ENCODE results near the gene ABR. TPM values are rescaled to one million over a fixed set of nuclear protein-coding genes. Genes with fewer than 3 reads are reported as not detected.

ABR gene
- total and polyA plus RNA-seq, 4 experiments from 2014 or later: 7.2 to 157 (median 86.1) TPM

DNA sequence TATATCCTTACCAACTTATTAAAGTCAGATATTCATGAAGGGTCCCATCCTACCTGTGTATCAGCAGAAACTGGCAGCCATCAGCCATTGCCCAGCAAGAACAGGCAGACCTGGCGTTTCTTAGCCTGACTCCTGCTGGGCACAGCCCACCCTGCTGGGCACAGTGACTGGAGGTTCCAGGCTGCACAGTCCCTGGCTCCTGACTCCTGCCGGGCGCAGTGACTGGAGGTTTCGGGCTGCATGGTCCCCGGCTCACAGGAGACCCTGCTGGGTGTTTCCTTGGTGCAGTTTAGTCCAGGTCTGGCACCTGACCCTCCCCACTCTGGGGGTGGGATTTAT is 176.2 kb downstream of the ABR start:
- Mint-ChIP-seq H3K36me3 (peaks cover 32 to 61% of the 10 kb centered on the region in 2 donors), H3K27ac (peak overlapping the region in 1 of 7 donors; percentile 7), H3K27me3 (no peaks in the 10 kb centered on the region), H3K4me1 (peaks cover 4 to 14% (median 7%) of the 10 kb centered on the region in 4 donors), H3K4me3 (no peak overlapping the region), H3K9me3 (peaks cover 0 to 1% (median 0%) of the 10 kb centered on the region in 8 donors)
- POLR2A ChIA-PET (ENCODE audit: partially characterized antibody): no interaction called here
- Histone ChIP-seq H3K36me3 (ENCODE audit: insufficient read depth, low read length) (peaks cover 59% of the 10 kb centered on the region), H3K9me3 (ENCODE audit: control insufficient read depth in 1 of 2, low read length in 2 of 2) (no peaks in the 10 kb centered on the region), H3K4me3 (ENCODE audit: low read length in 2 of 2) (no peak overlapping the region), H3K4me1 (ENCODE audit: insufficient read depth, low read length) (peaks cover 4% of the 10 kb centered on the region), H3K27me3 (ENCODE audit: insufficient read depth, low read length) (no peaks in the 10 kb centered on the region), H3K27ac (ENCODE audit: low read depth, low read length) (no peak overlapping the region)
- intact Hi-C loops (cut with micrococcal nuclease): no loop called here
- DNase-seq: no peak
- CTCF ChIA-PET (ENCODE audit: partially characterized antibody): no interaction called here

DNA sequence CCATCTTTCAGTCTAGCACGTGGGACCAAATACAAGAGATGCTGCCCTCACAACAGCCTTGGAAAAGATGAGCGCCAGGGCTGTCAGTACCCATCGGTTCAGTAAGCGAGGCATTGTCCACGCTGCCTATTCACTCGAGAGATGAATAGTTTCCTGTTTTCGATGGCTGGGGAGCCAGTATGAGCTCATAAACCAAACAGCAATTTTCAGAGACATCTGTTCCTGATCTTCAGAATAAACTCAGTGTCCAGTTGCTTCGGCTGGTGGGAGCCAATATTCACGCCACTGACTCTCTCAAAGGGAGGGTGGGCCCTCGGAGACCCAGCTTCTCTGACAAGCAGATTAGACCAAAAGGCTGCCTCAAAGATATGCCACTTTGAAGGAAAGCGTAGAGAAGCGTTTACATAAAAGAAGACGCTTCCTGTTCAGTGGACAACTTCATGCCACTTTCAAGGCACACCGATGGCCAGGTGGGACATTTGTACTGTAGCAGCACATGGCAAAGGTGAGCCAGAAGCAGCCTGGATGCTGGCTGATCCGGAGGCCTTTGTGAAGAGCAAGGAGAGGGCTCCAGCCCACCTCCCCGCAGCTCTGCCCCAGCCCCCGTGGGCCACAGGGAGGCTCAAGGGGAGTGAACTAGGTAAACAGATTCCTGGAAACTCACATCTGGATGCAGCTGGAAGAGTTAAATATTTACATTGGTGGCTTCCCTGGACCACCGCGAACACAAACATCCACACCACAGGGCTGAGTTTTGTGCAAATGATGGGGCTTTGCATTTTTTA is 176.8 kb downstream of the ABR start:
- DNase-seq: no peak
- ChIA-PET POLR2A (ENCODE audit: partially characterized antibody) (no interaction called here), CTCF (ENCODE audit: partially characterized antibody) (no interaction called here)
- no peaks in the 10 kb centered on the region for H3K9me3 ChIP-seq (ENCODE audit: control insufficient read depth in 1 of 2, low read length in 2 of 2)
- no peak overlapping the region for H3K4me3 Mint-ChIP-seq
- peaks cover 10% of the 10 kb centered on the region for H3K4me1 ChIP-seq (ENCODE audit: insufficient read depth, low read length)
- H3K36me3 Mint-ChIP-seq: peaks cover 32 to 59% of the 10 kb centered on the region in 2 donors
- no peak overlapping the region for H3K27ac ChIP-seq (ENCODE audit: low read depth, low read length)
- H3K4me3 ChIP-seq (ENCODE audit: low read length in 2 of 2): no peak overlapping the region
- peaks cover 9 to 20% (median 13%) of the 10 kb centered on the region in 4 donors for H3K4me1 Mint-ChIP-seq
- intact Hi-C loops (cut with micrococcal nuclease): no loop called here
- H3K9me3 Mint-ChIP-seq: peaks cover 0 to 1% (median 0%) of the 10 kb centered on the region in 8 donors
- no peaks in the 10 kb centered on the region for H3K27me3 Mint-ChIP-seq
- H3K36me3 ChIP-seq (ENCODE audit: insufficient read depth, low read length): peaks cover 59% of the 10 kb centered on the region
- peak overlapping the region in 2 of 7 donors; percentile 36 to 48 for H3K27ac Mint-ChIP-seq
- H3K27me3 ChIP-seq (ENCODE audit: insufficient read depth, low read length): no peaks in the 10 kb centered on the region

DNA sequence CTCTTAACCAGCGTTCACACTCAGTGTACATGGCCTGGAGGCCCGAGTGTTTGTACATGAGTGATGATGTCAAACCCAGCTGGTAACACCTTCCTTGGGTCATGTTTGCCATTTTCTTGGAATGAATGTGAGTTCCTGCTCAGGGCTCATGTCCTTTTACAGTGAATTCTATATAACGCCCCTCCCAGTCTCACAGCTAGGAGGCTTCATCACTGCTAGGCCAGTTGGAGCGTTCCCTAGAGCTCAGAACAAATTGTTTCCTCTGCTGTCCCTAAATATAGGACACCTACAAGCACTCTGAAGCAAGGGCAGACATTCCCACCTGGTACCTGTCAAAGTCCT is 177.4 kb downstream of the ABR start:
- Histone ChIP-seq H3K27me3 (ENCODE audit: insufficient read depth, low read length) (no peaks in the 10 kb centered on the region), H3K4me1 (ENCODE audit: insufficient read depth, low read length) (peaks cover 16% of the 10 kb centered on the region), H3K36me3 (ENCODE audit: insufficient read depth, low read length) (peaks cover 56% of the 10 kb centered on the region), H3K27ac (ENCODE audit: low read depth, low read length) (no peak overlapping the region), H3K4me3 (ENCODE audit: low read length in 2 of 2) (no peak overlapping the region), H3K9me3 (ENCODE audit: control insufficient read depth in 1 of 2, low read length in 2 of 2) (no peaks in the 10 kb centered on the region)
- ChIA-PET CTCF (ENCODE audit: partially characterized antibody) (no interaction called here), POLR2A (ENCODE audit: partially characterized antibody) (no interaction called here)
- Mint-ChIP-seq H3K27ac (peak overlapping the region in 2 of 7 donors; percentile 73 to 80), H3K9me3 (peaks cover 0 to 1% (median 0%) of the 10 kb centered on the region in 8 donors), H3K36me3 (peaks cover 32 to 58% of the 10 kb centered on the region in 2 donors), H3K27me3 (no peaks in the 10 kb centered on the region), H3K4me3 (no peak overlapping the region), H3K4me1 (peaks cover 12 to 25% (median 17%) of the 10 kb centered on the region in 4 donors)
- DNase-seq: no peak
- intact Hi-C loops (cut with micrococcal nuclease): no loop called here

DNA sequence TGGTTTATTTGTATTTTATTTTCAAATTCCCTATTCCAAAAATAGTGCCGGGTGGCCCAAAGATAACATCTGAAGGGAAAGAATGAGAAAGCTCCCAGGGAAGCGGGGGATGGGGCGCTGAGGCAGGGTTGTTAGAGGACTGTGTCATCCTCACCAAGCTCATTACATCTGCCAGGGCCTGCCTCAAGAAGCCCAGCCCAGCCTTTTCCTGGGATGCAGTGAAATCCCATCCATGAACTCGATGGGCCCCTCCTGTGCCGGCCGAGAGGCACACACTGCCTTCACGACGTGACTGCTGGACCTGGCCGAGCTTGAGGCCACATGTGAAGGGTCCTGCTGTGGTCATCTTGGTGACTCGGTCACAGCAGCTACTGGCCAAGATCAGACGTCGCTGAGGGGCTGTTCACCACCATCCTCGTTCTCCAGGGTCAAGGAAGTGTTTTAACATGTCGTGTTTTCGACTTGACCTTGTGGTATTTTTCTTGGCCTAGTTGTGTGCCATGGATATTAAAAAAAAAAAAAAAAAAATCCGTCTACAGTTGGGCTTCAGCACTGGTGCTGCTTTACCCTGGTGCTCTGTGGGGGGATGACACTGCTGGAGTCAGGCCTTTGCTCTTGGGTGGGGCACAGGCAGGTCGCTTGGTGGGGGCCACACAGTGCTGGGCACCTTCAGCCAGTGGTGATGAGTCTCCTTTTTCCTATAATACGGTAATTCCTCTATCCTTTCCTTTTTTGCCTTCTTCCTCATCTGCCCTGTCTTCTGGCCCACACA is 178.0 kb downstream of the ABR start:
- DNase-seq: no peak
- no peaks in the 10 kb centered on the region for H3K27me3 Mint-ChIP-seq
- H3K36me3 Mint-ChIP-seq: peaks cover 32 to 59% of the 10 kb centered on the region in 2 donors
- H3K9me3 Mint-ChIP-seq: peaks cover 0 to 4% (median 0%) of the 10 kb centered on the region in 8 donors
- H3K27ac ChIP-seq (ENCODE audit: low read depth, low read length): no peak overlapping the region
- CTCF ChIA-PET (ENCODE audit: partially characterized antibody): interaction anchor here (0.7 kb wide), 1 partner anchor 21 kb away, joined by 3 read pairs; no protein-coding TSS in a partner anchor
- intact Hi-C loops (cut with micrococcal nuclease): no loop called here
- POLR2A ChIA-PET (ENCODE audit: partially characterized antibody): no interaction called here
- peaks cover 12 to 29% (median 20%) of the 10 kb centered on the region in 4 donors for H3K4me1 Mint-ChIP-seq
- H3K4me1 ChIP-seq (ENCODE audit: insufficient read depth, low read length): peaks cover 18% of the 10 kb centered on the region
- H3K4me3 Mint-ChIP-seq: no peak overlapping the region
- H3K27ac Mint-ChIP-seq: peak overlapping the region in 2 of 7 donors; percentile 73 to 80
- no peaks in the 10 kb centered on the region for H3K27me3 ChIP-seq (ENCODE audit: insufficient read depth, low read length)
- no peaks in the 10 kb centered on the region for H3K9me3 ChIP-seq (ENCODE audit: control insufficient read depth in 1 of 2, low read length in 2 of 2)
- no peak overlapping the region for H3K4me3 ChIP-seq (ENCODE audit: low read length in 2 of 2)
- peaks cover 56% of the 10 kb centered on the region for H3K36me3 ChIP-seq (ENCODE audit: insufficient read depth, low read length)

DNA sequence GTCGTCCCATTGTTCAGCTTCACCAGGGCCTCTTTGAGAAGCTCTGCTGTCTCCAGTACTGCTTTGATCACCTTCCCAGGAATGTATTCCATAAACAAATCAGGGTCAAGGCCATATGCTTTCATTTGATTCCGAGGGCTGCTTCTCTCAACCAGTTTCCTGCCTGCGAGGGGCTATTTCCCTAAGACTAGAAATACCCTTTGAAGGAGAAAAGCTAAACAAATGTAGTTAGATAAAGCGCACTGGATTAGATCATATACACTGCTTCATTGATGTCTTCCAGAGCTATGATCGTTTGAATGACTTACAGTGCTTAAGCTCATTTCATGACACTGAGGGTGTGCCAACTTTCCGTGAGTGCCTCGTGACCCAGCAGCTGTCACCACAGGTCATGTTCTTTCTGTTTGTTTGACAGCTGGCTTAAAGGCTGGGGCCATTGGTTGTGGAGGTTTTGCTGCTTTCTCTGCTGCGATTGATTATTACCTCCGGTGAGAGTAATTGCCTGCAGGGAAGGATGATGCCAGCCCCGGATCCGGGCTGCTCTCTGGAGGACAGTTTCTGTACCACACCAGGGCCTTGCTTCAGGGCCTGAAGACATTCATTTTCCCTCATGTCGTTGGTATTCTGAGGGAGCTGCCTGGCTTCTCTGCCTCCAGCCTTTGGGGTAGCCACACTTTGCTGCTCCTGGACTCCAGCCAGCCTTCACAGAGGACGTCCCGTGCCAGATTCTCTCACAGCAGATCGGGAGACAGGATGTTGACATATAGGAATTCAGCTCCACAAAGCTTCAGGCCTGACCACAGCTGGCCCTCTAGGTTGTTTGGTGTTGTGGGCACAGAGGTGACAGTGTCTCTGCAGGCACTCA is 179.0 kb downstream of the ABR start:
- H3K36me3 Mint-ChIP-seq: peaks cover 32 to 60% of the 10 kb centered on the region in 2 donors
- ChIA-PET POLR2A (ENCODE audit: partially characterized antibody) (interaction anchor here (0.7 to 1.2 kb wide), 2 partner anchors 14 to 20 kb away, joined by 3 read pairs; no protein-coding TSS in a partner anchor), CTCF (ENCODE audit: partially characterized antibody) (interaction anchor here (0.7 to 2.1 kb wide), 5 partner anchors 20 to 218 kb away, joined by 3 to 7 read pairs (median 3); partner anchors contain the start of genes GLOD4 and MRM3)
- Histone ChIP-seq H3K9me3 (ENCODE audit: control insufficient read depth in 1 of 2, low read length in 2 of 2) (no peaks in the 10 kb centered on the region), H3K4me1 (ENCODE audit: insufficient read depth, low read length) (peaks cover 18% of the 10 kb centered on the region), H3K27me3 (ENCODE audit: insufficient read depth, low read length) (no peaks in the 10 kb centered on the region), H3K27ac (ENCODE audit: low read depth, low read length) (no peak overlapping the region), H3K4me3 (ENCODE audit: low read length in 2 of 2) (no peak overlapping the region), H3K36me3 (ENCODE audit: insufficient read depth, low read length) (peaks cover 50% of the 10 kb centered on the region)
- intact Hi-C loops (cut with micrococcal nuclease): no loop called here
- peak overlapping the region in 2 of 7 donors; percentile 18 to 29 for H3K27ac Mint-ChIP-seq
- DNase-seq: no peak
- peaks cover 0 to 6% (median 0%) of the 10 kb centered on the region in 8 donors for H3K9me3 Mint-ChIP-seq
- no peak overlapping the region for H3K4me3 Mint-ChIP-seq
- no peaks in the 10 kb centered on the region for H3K27me3 Mint-ChIP-seq
- H3K4me1 Mint-ChIP-seq: peaks cover 13 to 34% (median 23%) of the 10 kb centered on the region in 4 donors

DNA sequence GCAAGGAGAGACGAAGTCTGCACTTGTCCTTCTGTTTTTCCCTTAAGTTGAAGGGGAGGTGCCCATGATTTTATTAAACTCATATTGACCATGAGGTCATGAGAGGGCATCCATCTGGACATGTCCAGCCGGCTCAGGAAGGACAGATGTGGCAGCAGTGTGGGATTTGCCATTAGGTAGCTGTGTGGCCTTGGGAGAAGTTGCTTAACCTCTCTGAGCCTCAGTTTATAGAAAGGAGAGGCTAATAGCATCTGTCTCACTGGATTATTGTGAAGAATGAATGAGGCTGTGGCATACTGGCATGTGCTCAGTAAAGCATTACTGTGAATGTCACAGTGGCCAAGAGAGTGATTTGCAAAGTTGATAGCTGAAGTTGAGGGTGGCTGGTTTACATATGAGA is 181.7 kb downstream of the ABR start:
- H3K36me3 ChIP-seq (ENCODE audit: insufficient read depth, low read length): peaks cover 35% of the 10 kb centered on the region
- peaks cover 0 to 18% (median 11%) of the 10 kb centered on the region in 8 donors for H3K9me3 Mint-ChIP-seq
- peak overlapping the region; percentile 74 to 96 (median 81) for H3K27ac Mint-ChIP-seq
- peak overlapping the region; percentile 96 to 99 (median 98) for H3K4me3 Mint-ChIP-seq
- ChIA-PET CTCF (ENCODE audit: partially characterized antibody) (interaction anchor here (1.6 to 3.1 kb wide), 2 partner anchors 18 to 123 kb away, joined by 4 to 30 read pairs; partner anchors contain the start of gene NXN), POLR2A (ENCODE audit: partially characterized antibody) (interaction anchor here (3.7 kb wide), 1 partner anchor 216 kb away, joined by 29 read pairs; the partner anchor contains the start of genes GLOD4 and MRM3)
- DNase-seq: no peak
- peaks cover 13 to 34% (median 23%) of the 10 kb centered on the region in 4 donors for H3K4me1 Mint-ChIP-seq
- no peaks in the 10 kb centered on the region for H3K27me3 ChIP-seq (ENCODE audit: insufficient read depth, low read length)
- H3K4me1 ChIP-seq (ENCODE audit: insufficient read depth, low read length): peaks cover 18% of the 10 kb centered on the region
- peak overlapping the region in 1 of 2 donors; percentile 84 for H3K4me3 ChIP-seq (ENCODE audit: low read length in 2 of 2)
- peaks cover 0 to 11% of the 10 kb centered on the region in 2 donors for H3K9me3 ChIP-seq (ENCODE audit: control insufficient read depth in 1 of 2, low read length in 2 of 2)
- peaks cover 25 to 40% of the 10 kb centered on the region in 2 donors for H3K36me3 Mint-ChIP-seq
- intact Hi-C loops (cut with micrococcal nuclease): loop anchor here (5.0 kb wide), 1 partner anchor 586 kb away; a partner anchor contains a TSS
- H3K27ac ChIP-seq (ENCODE audit: low read depth, low read length): no peak overlapping the region
- H3K27me3 Mint-ChIP-seq: no peaks in the 10 kb centered on the region
